Transverse colon (tissue), 3 donors: ENCODE results near the gene R3HDML.

ENCODE experiments used
- CTCF ChIP-seq, 5 experiments: fragments of 200-600 bp in 3 of 5; fragments of 450-650 bp in 2 of 5; sonication (generic) in 3 of 5; IDR thresholded peaks; 1 replicate in 2 of 5; 2 replicates in 3 of 5; pipeline ENCODE4 v1.5.1; 2016 to 2017; ENCODE audit warnings: antibody characterized with exemption in 5 of 5, inconsistent platforms in 3 of 5, mild to moderate bottlenecking in 2 of 5, moderate library complexity in 1 of 5
- EP300 ChIP-seq: sonication (generic); formaldehyde crosslinking; IDR thresholded peaks from one replicate; pipeline ENCODE4 v1.6.1; 2017; ENCODE audit warnings: antibody characterized with exemption, low read depth
- POLR2A ChIP-seq: fragments of 450-650 bp; IDR thresholded peaks from one replicate; pipeline ENCODE4 v1.6.1; 2016; ENCODE audit warnings: antibody characterized with exemption, mild to moderate bottlenecking, moderate library complexity

DNA sequence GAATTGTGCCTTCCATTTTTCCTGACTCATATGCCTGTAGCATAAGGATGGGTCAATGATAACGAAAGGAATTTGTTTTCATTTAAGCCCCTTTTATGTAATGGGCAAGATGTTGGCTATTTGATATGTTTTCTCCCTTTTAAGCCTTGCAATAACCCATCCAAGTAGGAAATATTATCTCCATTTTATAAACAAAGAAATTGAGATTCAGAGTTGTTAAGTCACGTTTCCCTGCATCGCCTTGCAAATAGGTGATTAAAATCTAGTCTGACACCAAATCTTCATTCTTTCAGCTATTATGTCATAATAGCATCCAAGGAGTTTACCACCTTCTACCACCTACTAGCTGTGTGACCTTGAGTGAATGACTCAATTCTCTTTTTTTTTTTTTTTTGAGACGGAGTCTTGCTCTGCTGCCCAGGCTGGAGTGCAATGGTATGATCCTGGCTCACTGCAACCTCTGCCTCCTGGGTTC, 25.7 kb downstream of the R3HDML start:
- no peak for TF ChIP-seq EP300
- no peak for TF ChIP-seq CTCF (IDR thresholded peaks at IDR 0.05)
- TF ChIP-seq POLR2A, result no peak
